Neural cell (in vitro differentiated cells): ENCODE measurements around the gene SH3GL3.

ENCODE experiments used
- EZH2 ChIP-seq: fragments of 200-600, 300-800 bp; shearing (Covaris generic), sonication (generic); IDR thresholded peaks from 2 replicates; pipeline ENCODE4 v1.6.1; 2014; ENCODE audit warnings: antibody characterized with exemption, low read length, borderline replicate concordance, mild to moderate bottlenecking; ENCODE audit not compliant: insufficient read depth, poor library complexity, severe bottlenecking
- MXI1 ChIP-seq: fragments of 450-650 bp; conservative IDR thresholded peaks from 2 replicates; pipeline ENCODE4 v1.6.1; 2014; ENCODE audit warnings: antibody characterized with exemption, mild to moderate bottlenecking; ENCODE audit not compliant: poor library complexity, severe bottlenecking
- POLR2AphosphoS5 ChIP-seq: IDR thresholded peaks from 2 replicates; pipeline ENCODE4 v1.6.1; 2012
- SMC3 ChIP-seq: fragments of 450-650 bp; conservative IDR thresholded peaks from 2 replicates; pipeline ENCODE4 v1.6.1; 2014; ENCODE audit warnings: antibody characterized with exemption, mild to moderate bottlenecking, moderate library complexity; ENCODE audit not compliant: poor library complexity
- TF ChIP-seq, protein P1 (sequence below): fragments of 450-650 bp; IDR thresholded peaks from 2 replicates; pipeline ENCODE4 v1.5.1; 2014; ENCODE audit warnings: antibody characterized with exemption, mild to moderate bottlenecking, moderate library complexity; ENCODE audit not compliant: poor library complexity, severe bottlenecking

DNA sequence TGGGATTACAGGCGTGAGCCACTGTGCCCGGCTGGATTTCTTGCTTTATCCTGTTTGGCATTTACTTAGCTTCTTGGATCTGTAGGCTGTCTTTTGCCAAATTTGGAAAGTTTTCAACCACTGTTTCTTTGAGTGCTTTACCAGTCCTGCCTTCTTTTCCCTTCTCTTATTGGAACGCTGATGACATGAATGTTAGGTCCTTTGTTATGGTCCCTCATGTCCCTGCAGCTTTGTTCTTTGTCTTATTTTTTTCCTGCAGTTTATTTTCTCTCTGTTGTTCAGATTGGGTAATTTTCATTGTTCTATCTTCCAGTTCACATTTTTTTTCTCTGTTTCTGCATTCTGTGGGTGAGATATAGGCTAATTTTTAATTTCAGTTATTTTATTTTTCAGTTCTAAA, 25.0 kb downstream of the SH3GL3 start:
- TF ChIP-seq POLR2AphosphoS5 (no peak), SMC3 (no peak), MXI1 (no peak), EZH2 (no peak)
- TF ChIP-seq, protein P1, sequence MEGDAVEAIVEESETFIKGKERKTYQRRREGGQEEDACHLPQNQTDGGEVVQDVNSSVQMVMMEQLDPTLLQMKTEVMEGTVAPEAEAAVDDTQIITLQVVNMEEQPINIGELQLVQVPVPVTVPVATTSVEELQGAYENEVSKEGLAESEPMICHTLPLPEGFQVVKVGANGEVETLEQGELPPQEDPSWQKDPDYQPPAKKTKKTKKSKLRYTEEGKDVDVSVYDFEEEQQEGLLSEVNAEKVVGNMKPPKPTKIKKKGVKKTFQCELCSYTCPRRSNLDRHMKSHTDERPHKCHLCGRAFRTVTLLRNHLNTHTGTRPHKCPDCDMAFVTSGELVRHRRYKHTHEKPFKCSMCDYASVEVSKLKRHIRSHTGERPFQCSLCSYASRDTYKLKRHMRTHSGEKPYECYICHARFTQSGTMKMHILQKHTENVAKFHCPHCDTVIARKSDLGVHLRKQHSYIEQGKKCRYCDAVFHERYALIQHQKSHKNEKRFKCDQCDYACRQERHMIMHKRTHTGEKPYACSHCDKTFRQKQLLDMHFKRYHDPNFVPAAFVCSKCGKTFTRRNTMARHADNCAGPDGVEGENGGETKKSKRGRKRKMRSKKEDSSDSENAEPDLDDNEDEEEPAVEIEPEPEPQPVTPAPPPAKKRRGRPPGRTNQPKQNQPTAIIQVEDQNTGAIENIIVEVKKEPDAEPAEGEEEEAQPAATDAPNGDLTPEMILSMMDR, result no peak
